DOHH2 (cell line): ENCODE measurements around the gene GALNTL6.

ENCODE experiments used
- CTCF ChIP-seq: fragments of 200-600 bp; sonication (generic); IDR thresholded peaks from one replicate; pipeline ENCODE4 v1.5.1; 2014; ENCODE audit warnings: antibody characterized with exemption, mild to moderate bottlenecking, low read depth, low read length; ENCODE audit not compliant: poor library complexity, severe bottlenecking
- EZH2phosphoT487 ChIP-seq: fragments of 200-600 bp; sonication (generic); IDR thresholded peaks from 2 replicates; pipeline ENCODE4 v1.6.1; 2017; ENCODE audit warnings: borderline replicate concordance, mild to moderate bottlenecking, antibody characterized with exemption, low read length, moderate library complexity, mixed read lengths

- TF ChIP-seq CTCF (no peak), EZH2phosphoT487 (no peak)
Observed at GRCh38 chr4:172778583-172778982, 965.4 kb downstream of the GALNTL6 start.
